NB4 (cell line): ENCODE data around the gene CDC42BPA.

Experiments
- POLR2A ChIP-seq: IDR thresholded peaks from 2 replicates; pipeline ENCODE4 v1.6.1; 2011; ENCODE audit warnings: mild to moderate bottlenecking; ENCODE audit not compliant: insufficient read length; ENCODE audit errors: extremely low read depth
- TF ChIP-seq, protein P1 (sequence below): IDR thresholded peaks from one replicate; pipeline ENCODE4 v1.5.1; 2012; ENCODE audit warnings: low read depth, low read length

DNA sequence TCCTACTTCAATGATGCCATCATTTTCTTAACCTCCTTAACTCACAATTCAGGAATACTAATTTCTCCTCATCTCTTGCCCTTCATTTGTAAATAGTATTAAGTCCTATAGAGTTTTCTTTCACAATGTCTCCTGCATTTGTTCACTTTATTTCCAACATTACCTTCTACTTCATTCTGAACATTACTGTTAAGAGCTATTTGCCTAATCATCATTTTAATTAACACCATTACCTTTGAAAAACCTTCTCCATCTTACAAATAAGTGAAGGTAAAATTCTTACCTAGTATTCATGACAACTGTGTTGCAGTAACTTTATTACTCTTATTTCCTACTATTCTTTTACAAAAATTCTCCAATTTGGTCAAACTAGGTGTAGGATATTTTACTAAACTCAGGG lies 240.5 kb downstream of the CDC42BPA start:
- TF ChIP-seq, protein P1, sequence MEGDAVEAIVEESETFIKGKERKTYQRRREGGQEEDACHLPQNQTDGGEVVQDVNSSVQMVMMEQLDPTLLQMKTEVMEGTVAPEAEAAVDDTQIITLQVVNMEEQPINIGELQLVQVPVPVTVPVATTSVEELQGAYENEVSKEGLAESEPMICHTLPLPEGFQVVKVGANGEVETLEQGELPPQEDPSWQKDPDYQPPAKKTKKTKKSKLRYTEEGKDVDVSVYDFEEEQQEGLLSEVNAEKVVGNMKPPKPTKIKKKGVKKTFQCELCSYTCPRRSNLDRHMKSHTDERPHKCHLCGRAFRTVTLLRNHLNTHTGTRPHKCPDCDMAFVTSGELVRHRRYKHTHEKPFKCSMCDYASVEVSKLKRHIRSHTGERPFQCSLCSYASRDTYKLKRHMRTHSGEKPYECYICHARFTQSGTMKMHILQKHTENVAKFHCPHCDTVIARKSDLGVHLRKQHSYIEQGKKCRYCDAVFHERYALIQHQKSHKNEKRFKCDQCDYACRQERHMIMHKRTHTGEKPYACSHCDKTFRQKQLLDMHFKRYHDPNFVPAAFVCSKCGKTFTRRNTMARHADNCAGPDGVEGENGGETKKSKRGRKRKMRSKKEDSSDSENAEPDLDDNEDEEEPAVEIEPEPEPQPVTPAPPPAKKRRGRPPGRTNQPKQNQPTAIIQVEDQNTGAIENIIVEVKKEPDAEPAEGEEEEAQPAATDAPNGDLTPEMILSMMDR, result no peak
- no peak for TF ChIP-seq POLR2A
